SKM-1 treated with dmso at 0.1 percent for 144 hours (cell line): ENCODE results near the gene NAPA.

Experiments used
- DNase-seq: peaks from one replicate; lab custom pipeline; 2025; ENCODE audit not compliant: unreplicated experiment; lab: John Stamatoyannopoulos, UW

The NAPA gene

GRCh38 chr19:47514869-47515588 is at the start of gene NAPA:
TSS of gene NAPA (minus strand) at chr19:47515063. CDS start at chr19:47514940, 123 bp downstream.
- DNase-seq = peak; percentile 90

DNA sequence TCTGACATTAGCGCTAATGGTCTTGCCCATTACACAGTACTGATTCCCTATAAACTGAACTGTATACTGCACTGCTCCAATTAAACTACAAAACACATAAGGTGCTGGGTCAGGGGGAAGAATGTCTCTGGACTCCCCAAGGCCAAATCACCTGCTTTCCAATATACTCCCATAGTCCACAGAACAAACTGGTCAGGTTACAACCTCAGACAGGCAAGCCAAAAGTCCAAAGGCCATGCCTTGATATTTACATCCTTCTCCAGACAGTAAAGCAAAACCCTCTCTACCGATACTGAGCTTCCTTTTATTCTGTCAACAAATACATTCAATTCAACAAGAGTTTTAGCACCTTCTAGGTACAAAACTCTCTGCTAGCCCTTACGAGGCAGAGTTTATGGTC is 49.2 kb upstream of the NAPA start:
- DNase-seq = no peak

GRCh38 chr19:47561440-47562057 is 46.7 kb upstream of the NAPA start:
- no peak for DNase-seq

DNA sequence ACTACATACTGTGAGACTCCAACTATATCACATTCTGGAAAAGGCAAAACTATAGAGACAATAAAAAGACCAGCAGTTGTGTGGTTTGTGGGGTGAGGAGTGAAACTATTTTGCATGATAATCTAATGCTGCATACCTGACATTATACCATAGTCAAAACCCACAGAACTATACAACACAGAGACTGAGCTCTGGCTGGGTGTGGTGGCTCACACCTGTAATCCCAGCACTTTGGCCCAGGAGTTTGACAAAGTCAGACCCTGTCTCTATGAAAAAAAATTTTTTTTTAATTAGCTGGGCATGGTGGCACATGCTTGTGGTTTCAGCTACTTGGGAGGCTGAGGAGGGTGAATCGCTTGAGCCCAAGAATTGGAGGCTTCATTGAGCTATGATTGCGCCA is 46.1 kb upstream of the NAPA start:
- DNase-seq = no peak

GRCh38 chr19:47550129-47550528 is 35.3 kb upstream of the NAPA start:
- no peak for DNase-seq

DNA sequence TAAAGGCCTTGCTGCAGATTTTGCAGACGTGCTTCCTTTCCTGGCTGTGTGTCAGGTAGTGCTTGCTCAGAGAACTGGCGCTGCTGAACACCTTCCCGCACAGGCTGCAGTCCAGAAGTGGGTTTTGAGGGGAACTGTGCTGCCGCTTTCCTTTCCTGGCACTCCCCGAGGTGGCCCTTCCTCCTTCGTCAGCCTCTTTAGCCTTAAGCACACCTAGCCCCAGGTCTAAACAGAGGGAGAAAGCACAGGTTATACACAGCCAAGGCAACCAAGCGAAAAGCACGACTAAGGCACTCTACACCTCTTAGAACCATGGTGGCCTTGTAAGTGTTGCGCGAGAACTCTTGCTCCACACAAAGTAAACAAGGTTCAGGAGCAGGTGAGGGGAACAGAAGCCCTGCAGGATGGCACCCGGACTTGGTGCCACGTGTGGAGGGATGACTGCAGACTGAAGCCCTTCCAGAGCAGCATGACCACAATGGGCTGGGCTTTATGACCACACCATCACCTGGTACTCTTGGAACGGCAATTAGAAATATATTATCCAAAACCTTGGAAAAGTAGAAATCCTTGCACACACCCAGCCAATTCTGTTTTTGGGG is 34.5 kb upstream of the NAPA start:
- DNase-seq = no peak

DNA sequence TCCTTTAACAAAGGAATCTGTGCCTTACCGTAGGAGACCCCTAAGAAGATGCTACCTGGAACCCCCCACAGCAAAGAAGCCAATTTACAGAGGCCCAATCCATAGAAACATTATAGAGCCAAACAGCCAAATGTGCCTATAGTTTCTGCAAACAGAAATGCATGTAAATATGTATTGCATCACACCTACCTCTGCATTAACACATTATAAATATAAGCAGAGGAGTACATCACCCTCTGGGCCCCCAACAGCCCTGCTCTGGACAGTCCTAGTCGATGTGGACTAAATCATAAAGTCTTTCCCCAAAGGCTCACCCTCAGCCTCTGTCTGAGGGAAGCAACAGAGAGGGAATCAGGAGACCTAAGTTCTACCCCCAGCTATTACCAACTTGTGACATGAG is 32.3 kb upstream of the NAPA start:
- DNase-seq = no peak

DNA sequence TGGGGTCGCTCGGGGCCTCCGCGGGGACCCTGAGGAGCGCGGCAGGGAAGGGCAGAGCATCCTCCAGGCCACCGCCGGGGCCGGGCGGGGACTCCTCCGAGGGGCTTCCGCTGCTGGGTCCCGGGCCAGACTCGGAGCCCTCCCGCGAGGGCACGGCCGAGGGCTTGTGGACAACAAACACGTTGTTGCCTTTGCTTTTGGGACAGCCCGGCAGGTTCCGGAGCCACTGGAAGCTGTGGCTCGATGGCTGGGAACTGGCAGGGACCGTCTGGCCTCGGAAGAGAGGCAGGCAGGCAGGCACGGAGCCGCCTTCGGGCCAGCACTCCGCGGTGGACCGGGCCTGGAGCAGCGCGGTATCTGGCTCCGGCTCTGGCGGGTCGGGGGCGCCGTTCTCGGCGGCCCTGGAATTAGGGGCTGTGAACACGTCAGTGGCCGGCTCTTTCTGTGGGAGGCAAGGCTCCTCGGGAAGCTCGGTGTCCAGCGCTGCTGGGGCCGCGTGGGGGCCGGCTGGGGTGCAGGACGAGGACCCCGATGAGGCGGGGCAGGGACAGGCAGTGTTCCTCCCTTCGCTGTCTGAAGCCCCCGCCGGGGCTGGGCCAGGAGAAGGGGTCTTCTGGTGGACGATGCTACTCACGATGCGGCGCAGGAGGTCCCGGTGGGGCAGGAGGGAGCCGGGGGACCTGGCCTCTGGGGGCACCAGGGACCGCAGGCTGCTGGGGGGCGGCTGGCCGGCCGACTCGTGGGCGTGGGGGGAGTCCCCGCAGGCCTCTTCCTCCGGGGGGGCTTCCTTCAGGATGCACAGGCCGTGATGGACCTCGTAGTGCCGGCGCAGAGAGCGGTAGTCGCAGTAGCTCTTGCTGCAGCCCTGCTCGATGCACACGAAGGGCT is 30.4 kb upstream of the NAPA start:
- DNase-seq = no peak

DNA sequence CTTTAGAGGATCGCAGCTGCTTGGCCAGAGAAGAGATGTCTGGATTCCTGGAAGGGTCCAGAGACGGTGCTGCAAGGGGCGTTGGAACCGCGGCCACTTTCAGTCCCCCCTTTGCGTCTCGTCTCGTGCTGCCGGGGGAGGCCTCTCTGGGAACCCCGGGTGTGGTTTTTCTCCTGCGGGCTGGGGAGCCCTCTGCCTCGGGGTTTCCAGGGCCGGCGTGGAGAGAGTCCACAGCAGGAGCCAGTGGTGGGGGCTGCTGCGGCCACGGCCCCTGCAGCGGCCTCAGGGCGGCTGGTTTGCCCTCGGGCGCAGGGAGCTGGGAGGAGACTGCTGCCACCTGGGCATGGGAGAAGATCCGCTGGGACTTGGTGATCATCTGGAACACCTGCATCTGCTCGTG is 29.6 kb upstream of the NAPA start:
- no peak for DNase-seq

DNA sequence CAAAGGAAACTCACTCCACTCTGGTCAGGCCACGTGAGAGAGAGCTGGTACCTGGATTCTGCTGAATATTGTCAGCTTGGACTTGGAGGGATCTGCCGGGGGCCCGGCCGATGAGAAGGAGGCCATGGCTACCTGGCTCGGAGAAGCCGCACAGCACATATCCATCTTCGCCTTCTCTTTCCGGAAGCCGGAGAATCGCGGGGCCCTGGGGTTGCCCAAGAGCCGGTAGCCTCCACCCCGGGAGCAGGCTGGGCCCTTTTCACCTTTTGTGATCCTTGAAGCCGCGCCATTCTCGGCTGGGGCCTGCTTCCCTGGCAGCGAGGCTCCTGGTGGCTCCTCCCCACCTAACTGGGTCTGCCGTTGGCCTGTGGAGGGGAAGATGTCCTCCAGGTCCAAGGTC is 29.2 kb upstream of the NAPA start:
- DNase-seq = no peak

DNA sequence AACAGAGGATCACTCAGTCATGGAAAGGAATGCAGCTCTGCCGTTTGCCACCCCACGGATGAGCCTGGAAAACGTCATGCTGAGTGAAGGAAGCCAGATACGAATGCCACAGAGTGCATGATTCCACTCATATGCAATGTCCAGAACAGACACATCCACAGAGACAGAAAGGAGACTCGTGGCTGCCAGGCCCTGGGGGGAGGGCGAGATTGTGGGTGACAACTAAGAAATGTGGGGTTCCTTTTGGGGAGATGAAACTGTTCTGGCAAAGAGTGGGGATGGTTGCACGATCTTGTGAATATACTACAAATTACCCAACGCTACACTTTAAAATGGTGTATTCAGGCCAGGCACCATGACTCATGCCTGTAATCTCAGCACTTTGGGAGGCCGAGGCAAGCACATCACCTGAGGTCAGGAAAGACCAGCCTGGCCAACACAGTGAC is 27.2 kb upstream of the NAPA start:
- DNase-seq = no peak

DNA sequence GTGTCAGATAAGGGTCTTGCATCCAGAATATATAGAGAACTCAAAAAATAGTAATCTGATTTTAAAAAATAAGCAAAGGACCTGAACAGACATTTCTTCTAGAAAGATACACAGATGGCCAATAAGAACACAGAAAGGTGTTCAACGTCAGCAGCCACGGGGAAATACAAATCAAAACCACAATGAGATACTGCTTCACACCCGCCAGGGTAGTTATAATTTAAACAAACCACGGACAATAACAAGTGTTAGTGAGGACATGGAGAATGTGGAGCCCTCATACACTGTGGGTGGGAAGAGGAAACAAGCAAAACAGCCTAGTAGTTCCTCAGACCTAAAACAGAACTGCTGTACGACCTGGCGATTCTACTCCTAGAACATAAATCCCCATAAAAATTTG is 26.7 kb upstream of the NAPA start:
- DNase-seq = no peak

- no peak for DNase-seq
These were observed 25.9 kb upstream of the NAPA start for GRCh38 chr19:47540748-47541147.

- no peak for DNase-seq
These were observed 25.0 kb upstream of the NAPA start for GRCh38 chr19:47539747-47540311.

DNA sequence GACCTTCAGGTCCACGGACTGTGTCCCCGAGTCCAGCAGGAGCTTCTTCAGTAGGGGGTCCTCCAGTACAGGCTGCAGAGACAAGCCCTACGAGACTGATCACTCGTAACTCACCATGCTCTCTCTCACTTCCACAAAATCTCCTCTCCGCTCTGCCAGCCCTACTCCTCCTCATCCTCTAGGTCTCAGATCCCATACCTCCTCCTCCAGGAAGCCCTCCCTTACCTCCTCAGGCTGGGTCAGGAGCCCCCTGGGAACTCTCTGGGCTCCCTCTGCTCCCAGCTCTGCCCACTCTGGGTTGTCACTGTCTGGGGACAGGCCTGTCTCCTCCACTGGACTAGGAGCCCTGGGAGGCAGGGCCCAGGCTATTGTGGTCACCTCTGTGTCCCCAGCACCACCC is 23.9 kb upstream of the NAPA start:
- no peak for DNase-seq

DNA sequence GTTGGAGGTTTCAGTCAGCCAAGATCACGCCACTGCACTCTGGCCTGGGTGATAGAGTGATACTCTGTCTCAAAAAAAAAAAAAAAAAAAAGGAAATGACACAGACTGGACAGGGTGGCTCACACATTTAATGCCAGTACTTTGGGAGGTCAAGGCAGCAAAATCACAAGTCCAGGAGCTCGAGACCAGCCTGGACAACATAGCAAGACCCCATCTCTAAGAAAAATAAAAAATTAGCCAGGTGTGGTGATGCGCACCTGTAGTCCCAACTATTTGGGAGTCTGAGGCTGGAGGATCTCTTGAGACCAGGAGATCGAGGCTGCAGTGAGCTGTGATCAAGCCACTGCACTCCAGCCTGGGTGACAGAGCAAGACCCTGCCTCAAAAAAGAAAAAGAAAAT is 22.6 kb upstream of the NAPA start:
- DNase-seq = no peak

GRCh38 chr19:47534628-47535027 is 19.8 kb upstream of the NAPA start:
- no peak for DNase-seq

GRCh38 chr19:47531640-47532387 is 17.0 kb upstream of the NAPA start:
- no peak for DNase-seq

GRCh38 chr19:47529018-47529742 is 14.3 kb upstream of the NAPA start:
- no peak for DNase-seq

DNA sequence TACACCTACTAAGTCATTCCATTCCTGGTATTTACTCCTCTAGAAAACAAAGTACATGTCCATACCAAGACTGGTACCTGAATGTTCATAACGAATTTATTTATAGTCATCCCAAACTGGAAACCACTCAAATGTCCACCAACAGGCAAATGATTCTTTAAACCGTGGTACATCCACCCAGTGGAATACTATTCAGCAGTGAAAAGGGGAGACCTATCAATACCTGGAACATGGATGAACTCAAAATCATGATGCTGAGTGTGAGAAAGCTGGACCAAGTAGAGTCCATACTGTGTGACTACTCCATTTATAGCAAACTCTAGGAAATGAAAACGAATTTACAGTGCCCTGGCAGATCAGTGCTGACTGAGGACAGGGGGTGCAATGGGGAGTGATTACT is 11.9 kb upstream of the NAPA start:
- DNase-seq = no peak
